NCI-H2196 (cell line): Measurements from ENCODE around the gene DOK1.

ENCODE experiments used
- DNase-seq: peaks from one replicate; lab custom pipeline; 2025; ENCODE audit not compliant: unreplicated experiment; lab: John Stamatoyannopoulos, UW

The DOK1 gene

GRCh38 chr2:74553892-74554819 is at the start of gene DOK1, which contains the start of gene LOXL3:
DOK1 (plus strand) TSS chr2:74554720; CDS start chr2:74554755, 35 bp downstream.
LOXL3 (minus strand) TSS chr2:74553942; CDS start chr2:74552634, 1,308 bp downstream.
- peak; percentile 52 for DNase-seq

GRCh38 chr2:74505448-74506246 is 48.9 kb upstream of the DOK1 start:
- DNase-seq = no peak

GRCh38 chr2:74507145-74507925 is 47.2 kb upstream of the DOK1 start, which contains the start of gene PCGF1:
PCGF1 (minus strand) TSS chr2:74507695; CDS start chr2:74507668, 27 bp downstream.
- peak; percentile 90 for DNase-seq

GRCh38 chr2:74507926-74508520 is 46.5 kb upstream of the DOK1 start:
- DNase-seq = no peak

GRCh38 chr2:74510272-74510671 is 44.2 kb upstream of the DOK1 start:
- DNase-seq = no peak

GRCh38 chr2:74511104-74511989 is 43.2 kb upstream of the DOK1 start:
- no peak for DNase-seq

- no peak for DNase-seq
These were observed 41.5 kb upstream of the DOK1 start for GRCh38 chr2:74512744-74513604.

GRCh38 chr2:74513605-74514367 is 40.7 kb upstream of the DOK1 start:
- no peak for DNase-seq

- no peak for DNase-seq
These were observed 39.9 kb upstream of the DOK1 start, which contains the start of gene TLX2 for GRCh38 chr2:74514368-74515270. TLX2 (plus strand) TSS chr2:74514450; CDS start chr2:74514807, 357 bp downstream.

- no peak for DNase-seq
These were observed 39.1 kb upstream of the DOK1 start for GRCh38 chr2:74515271-74515980.

GRCh38 chr2:74515981-74516633 is 38.4 kb upstream of the DOK1 start:
- no peak for DNase-seq

- DNase-seq = no peak
These were observed 37.9 kb upstream of the DOK1 start for GRCh38 chr2:74516650-74517049.

GRCh38 chr2:74522516-74522915 is 32.0 kb upstream of the DOK1 start:
- no peak for DNase-seq

GRCh38 chr2:74524005-74524404 is 30.5 kb upstream of the DOK1 start:
- DNase-seq = no peak

GRCh38 chr2:74524955-74525716 is 29.4 kb upstream of the DOK1 start:
- DNase-seq = no peak
